CD4-positive, alpha-beta T cell treated with Interferon alpha-2 for 1 hour (primary cell): ENCODE results near the gene MYO9A.

Source experiments
- DNase-seq, 2 donors: peaks; one replicate each; pipeline ENCODE4 v3.0.0-alpha.2; 2020 to 2022

Gene MYO9A

DNA sequence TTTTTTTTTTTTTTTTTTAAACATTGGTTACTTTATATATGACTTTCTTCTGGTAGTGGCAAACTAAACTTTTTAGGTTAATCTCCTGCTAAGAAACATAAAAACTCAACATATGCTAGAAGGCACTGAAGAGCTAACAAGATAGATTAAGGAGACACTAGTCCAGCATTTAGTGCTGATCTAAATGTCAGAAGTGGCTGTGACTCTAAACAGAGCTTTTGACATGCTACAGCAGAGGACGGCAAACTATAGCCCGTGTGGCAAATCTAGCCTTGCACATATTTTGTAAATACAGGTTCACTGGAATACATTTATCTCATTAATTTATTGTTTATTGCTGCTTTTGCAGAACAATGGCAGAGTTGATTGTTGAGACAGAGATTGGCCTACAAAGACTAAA is 287.0 kb downstream of the MYO9A start:
- no peak for DNase-seq

DNA sequence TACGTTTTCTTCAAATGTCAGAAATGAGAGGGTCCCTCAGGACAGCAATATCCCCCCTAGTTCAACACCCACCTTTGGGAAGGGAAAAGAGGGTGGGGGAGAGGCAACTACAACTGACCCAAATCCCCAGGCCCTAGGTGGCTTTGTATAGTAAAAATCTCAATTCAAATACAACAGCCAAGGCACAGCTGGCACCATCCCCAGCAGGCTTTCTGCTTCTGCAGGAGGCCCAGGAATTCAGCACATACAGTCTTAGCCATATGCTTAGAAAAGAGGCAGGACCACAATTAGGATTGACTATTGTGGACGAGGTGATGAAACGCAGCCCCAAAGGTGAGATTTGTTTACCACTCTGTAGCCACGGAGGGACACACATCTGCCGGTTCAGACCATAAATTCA is 291.8 kb downstream of the MYO9A start:
- DNase-seq: no peak

DNA sequence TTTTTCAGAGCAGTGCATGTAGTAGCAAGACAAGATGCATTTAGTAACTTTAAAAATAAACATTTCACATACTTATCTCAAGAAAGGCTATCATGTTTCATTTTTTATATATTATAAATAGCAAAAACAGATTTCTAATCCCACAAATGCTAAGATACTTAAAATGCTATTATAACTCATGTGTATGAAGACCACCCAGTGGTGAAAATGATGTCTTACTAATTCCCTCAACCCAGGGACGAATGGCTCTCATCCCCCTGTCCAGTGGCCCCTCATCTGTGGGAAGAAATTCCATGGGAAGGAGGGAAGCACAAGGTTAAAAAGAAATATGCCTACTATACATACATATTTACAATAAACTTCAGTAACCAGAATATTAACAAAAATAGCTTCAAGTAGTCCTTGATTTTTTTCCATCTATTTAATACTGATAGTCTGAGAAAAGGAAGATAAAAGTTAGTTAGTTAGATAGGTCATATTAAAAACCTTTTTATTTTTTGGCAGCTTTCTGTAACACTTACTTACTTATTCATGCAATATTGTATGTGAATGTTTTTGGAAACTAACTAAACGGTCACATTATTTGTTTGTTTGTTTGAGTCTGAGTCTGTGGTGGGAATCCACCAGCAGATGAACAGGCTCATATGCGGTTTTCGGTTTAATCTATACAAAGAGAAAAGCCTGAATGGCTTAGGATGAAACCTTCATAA is 292.8 kb downstream of the MYO9A start:
- no peak for DNase-seq

DNA sequence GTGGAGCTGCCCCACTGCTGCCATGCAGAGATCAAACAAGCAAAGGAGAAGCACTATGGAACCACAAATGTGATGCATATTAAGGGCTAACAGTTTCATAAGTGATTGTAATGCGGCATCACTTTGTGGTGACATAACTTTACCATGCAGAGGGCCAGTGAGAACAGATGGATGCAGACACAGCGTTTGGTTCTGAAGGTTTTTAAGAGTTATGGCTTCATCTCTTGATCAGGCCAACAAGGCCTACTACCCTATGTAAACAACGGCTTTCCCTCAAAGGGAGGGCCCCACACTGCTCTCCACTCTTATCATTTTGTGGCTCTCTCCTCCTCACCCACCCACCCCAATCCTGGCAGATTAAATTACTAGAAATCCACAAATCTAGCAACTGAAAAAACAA is 294.1 kb downstream of the MYO9A start:
- DNase-seq: no peak

DNA sequence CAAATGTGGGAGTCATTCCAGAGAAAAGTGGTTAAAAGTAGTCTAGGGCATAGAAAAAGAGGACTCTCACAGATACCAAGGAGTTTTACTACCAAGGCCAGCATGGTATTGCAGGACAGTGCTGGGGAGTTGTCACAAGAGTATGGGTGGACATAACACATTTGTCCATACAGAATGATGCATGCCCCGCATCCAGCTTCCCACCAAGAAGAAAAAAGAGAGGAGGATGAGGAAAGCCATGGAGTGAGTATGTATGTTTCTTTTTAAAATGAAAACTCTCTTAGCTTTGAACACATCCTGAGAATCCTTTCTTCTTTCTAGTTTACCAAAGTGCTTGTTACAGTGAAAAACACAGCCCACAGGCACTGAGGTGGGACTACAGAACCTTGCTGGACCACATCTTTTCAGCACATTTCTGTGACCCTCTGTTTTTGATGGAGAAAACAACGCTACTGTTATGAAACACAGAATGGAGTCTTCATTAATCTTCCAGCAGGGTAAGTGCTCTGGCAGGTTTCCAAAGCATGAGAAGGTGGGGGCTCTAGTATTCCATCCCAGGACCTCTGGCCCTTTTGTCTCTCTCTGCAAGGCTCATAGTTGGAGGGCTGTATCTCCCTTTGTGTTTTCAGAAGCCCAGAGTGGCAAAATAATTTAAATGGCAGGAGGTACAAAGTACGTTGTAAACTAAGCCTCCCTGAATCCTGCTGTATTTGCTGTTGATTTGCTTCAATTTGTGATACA is 294.9 kb downstream of the MYO9A start:
- DNase-seq: no peak

DNA sequence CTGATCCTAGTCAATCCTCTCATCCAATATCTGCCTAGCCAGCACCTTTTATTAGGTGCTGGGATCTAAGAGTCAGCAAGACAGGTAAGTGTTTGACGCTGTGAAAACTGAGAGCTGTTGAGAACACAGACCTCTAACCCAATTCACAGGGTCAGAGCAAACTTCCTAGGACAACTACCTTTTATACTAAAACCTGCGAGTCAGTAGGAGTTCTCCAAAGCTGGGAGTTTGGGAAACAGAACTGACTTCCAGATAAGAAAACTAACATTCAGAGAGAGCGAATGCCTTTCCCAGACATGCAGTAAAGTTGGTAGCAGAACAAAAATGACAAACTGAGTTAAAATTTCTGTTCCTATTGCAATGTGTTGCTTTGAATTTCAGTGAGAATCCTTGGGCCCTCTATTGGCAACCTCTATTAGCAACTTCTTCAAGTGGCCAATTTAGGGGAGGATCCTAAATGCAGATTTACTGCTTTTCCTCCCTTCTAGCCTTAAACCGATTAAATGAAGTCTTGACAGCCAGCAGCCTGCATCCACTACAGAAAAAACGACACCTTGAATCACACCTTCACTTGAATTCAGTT is 296.3 kb downstream of the MYO9A start:
- DNase-seq: no peak

DNA sequence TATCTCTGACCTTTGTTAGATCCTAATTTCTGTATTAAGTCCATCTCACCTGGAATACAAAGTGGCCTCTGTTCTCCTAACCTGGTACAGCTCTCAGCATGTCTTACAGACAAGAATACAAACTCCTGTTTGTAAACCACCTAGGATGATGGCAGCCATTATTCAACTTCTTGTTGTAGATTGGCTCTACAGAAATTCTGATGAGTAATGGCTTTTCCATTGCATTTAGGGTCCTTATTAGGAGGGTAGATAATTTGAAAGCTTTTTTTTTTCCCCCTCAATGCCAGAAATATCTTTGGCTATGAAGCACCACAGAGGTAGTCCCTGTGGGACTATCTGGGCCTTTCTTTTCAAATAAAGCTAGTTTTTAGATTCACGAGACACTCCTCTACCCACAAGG is 297.8 kb downstream of the MYO9A start:
- no peak for DNase-seq

DNA sequence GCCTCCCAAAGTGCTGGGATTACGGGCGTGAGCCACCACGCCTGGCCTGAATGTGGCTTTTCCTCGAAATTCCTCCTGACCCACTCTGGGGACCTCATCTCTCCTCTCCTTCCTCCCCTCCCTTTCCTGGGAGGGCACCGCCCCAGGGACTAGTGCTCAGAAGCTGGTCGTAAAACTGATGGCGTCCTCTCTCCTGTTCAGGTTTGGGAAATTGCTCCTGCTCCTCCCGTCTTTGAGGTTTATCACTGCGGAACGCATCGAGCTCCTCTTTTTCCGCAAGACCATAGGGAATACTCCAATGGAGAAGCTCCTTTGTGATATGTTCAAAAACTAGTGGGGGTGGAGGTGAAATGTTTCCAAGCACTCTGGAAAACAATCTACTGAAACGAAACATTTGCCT is 300.6 kb downstream of the MYO9A start:
- no peak for DNase-seq

DNA sequence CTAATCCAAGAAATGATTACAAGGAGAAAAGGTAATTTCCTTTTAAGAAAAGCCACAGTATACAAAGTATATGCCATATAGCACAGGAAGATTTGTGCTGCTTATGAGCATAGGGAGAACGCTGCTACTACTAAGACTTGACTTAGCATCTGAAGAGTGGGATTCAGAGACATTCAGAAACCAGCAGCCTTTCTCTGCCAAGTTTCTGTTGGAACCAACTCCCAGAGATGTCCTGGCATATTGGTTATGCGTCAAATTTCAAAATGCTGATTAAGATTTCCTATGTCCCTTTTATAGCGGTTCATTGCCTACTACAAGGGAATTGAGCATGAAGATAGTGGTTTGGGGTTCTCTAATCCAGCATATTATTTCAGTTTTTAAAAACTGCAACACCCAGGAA is 302.6 kb downstream of the MYO9A start:
- no peak for DNase-seq

DNA sequence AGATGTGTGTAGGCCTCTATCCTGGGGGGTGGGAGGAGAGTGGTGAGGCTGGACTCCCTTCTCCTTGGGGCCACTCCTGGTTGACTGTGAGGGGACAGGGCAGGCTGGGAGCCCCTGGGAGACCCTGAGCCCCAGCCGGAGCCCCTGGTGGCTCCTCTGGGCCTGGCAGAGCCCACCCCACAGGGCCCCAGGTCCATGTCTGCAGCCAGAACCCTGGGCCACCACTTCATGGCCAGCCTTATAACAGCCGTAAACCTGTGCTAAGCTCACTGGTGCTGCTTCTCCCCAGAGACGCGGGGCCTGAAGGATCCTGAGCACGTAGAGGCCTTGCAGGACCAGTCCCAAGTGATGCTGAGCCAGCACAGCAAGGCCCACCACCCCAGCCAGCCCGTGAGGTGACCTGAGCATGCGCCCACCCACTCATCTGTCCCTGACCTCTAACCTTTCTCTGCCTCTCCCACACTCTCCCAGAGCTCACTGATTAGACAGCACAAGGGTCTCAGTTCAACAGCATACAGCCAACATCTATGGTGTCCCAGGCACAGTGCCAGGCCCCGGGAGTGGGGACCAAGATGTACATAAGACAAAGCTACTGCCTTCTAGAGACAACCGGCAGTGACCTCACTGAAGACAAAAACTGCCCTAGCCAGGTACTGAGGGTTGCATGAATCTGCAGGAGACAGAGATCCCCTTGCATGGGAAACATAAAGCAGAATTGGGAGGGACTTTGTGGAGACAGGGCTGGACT is 304.1 kb downstream of the MYO9A start:
- no peak for DNase-seq

DNA sequence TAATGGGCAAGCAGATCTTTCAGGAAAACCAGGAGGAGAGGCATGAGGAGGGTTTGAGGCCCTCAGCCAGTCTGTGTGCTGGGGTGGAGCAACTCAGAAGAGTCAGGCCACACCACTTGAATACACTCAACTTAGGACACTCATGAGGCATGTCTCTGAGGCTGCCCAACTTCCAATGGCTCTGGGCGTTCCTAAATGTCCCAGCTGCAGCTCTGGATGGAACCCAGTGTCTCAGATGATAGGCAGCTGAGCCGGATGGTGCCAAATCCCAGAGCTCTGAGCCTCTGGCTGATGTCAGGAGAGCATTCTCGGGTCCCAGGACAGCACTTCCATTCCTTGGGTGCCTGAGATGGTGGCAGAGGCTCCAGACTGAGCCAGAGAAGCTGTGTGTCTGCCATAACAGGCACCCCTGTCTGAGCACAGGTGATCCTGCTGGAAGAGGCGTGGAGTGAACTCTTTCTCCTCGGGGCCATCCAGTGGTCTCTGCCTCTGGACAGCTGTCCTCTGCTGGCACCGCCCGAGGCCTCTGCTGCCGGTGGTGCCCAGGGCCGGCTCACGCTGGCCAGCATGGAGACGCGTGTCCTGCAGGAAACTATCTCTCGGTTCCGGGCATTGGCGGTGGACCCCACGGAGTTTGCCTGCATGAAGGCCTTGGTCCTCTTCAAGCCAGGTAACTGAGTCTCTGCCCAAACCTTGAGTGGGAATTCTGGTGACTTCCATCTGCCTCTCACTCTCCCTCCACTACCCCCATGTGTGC is 304.8 kb downstream of the MYO9A start:
- DNase-seq: no peak

DNA sequence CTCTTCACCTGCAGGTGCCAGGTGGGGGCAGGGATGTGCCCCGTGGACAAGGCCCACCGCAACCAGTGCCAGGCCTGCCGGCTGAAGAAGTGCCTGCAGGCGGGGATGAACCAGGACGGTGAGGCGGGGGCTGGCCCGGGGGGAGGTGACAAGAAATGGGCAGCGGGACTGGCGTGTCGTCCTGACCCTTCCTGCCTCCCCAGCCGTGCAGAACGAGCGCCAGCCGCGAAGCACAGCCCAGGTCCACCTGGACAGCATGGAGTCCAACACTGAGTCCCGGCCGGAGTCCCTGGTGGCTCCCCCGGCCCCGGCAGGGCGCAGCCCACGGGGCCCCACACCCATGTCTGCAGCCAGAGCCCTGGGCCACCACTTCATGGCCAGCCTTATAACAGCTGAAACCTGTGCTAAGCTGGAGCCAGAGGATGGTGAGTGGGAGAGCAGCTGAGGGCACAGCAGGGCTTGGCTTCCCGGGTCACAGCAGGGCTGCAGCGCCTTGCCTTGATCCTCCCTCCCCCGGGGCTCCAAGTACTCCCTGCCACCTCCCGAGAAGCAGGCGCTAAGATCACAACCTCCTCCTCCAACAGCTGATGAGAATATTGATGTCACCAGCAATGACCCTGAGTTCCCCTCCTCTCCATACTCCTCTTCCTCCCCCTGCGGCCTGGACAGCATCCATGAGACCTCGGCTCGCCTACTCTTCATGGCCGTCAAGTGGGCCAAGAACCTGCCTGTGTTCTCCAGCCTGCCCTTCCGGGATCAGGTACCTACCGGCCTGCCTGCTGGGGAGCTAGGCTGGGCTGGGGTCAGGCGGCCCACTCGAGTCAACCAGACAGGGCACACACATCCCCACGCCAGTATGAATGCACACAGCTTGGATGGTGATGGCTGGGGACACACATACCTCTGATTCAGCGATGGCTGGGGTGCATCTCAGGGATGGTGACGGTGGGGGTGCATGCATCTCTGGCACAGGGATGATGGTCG is 305.9 kb downstream of the MYO9A start:
- DNase-seq: no peak

DNA sequence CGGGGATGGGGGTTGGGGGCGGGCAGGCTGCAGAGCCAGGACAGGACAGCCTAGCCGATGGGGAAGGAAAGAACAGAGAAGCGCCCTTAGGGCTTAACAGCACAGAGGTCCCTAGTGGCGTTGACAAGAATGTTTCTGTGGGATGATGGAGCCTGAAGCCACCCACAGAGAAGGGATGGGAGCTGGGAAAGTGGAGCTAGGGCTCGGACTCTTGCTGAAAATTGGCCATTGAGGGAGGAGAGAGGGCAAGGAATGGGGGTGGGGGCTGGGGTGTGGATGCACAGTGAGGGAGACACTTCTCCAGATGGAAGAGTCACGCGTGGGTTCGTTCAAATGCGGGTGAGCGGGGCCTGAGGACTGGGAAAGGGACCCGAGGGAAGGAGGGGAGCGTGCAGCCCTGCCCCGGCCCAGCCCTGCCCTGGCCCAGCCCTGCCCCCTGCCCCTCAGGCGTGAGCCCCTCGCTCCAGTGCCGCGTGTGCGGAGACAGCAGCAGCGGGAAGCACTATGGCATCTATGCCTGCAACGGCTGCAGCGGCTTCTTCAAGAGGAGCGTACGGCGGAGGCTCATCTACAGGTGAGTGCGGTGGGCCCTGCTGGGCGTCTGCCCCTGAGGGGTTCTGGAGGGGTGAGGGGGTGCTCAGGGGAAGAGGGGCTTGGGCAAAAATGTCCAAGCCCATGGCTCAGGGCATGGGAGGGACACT is 306.8 kb downstream of the MYO9A start:
- DNase-seq: no peak

DNA sequence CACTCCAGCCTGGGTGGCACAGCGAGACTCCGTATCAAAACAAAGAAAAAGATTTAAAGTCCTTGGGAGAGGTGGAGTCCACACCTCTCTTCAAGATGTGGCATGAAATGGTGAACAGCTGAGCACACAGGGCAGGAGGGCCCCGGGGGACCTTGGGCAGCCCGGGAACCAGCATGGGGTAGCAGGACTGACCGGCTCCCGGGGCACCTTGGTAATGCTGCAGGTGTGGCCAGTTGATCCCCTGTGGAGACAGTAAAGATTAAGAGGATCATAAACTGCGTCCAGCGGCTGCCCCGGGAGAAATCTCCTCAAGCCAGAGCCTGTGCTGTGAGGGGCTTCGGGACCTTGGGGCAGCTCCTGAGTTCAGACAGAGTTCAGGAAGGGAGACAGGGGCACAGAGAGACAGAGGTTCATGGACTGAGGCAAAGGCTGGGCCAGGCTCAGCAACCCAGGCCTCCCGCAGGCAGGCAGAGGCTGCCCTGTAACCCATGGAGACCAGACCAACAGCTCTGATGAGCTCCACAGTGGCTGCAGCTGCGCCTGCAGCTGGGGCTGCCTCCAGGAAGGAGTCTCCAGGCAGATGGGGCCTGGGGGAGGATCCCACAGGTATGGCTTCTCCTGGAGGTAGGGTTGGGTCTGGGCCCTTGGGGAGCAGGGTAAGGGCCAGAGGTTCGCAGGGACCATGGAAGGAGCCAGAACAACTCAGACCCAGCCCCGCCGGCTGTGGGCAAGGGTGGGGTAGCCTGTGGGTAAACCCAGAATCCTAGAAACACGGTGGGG is 307.5 kb downstream of the MYO9A start, which contains the start of gene NR2E3:
NR2E3 (plus strand) TSS at position 299 of the 780 bp plus-strand sequence; CDS start at position 489, 190 bp downstream.
- DNase-seq: no peak

DNA sequence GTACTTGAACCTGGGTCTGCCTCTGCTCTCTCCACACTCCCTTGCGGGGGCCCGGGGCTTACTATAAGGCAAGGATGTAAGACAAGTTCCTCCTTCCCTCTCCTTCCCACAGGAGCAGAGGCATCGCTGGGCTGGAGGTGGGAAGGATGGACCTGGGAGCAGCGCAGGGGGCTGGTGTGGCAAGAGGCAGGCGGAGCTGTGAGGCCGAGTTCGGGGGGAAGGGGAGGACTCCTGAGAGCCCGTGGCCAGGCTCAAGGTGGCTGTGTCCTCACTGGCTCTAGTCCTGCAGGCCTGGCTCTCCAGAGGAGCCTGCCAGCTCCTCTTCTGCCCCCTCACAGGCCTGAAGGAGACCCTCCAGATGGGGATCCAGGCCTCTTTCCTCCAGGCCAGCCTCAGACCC is 308.6 kb downstream of the MYO9A start:
- no peak for DNase-seq

DNA sequence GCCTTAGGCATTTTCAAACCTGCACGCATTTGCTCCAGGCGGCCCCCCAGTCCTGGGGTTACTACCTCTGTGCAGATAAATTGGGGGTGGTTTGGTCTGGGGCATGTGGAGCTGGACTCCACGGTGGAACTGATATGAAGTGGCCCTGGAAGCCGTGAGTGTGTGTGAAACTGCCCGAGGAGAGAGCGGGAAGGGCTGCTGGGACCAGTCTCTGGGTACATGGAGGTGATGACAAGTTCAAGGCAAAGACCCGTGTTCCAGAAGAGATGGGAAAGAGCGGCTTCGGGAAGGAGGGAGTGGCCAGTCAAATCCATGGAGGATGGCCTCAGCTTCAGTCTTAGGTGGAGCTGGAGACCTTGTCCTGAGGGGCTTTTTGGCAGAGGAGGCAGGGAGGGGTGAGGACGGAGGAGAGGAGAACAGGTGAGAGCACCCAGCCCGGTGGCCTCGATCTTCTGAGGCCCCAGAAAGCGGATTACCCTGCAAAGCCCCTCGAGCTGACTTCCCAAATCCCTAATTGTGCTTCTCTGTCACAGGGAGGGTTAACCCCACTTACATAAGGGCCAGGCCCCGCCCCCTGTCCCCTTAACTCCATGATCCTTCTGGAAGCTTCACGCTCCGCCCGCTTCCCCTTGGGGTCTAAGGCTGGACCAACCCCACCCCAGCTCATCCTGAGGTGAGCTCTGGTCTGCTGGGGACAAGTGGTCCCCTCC is 309.5 kb downstream of the MYO9A start:
- no peak for DNase-seq

DNA sequence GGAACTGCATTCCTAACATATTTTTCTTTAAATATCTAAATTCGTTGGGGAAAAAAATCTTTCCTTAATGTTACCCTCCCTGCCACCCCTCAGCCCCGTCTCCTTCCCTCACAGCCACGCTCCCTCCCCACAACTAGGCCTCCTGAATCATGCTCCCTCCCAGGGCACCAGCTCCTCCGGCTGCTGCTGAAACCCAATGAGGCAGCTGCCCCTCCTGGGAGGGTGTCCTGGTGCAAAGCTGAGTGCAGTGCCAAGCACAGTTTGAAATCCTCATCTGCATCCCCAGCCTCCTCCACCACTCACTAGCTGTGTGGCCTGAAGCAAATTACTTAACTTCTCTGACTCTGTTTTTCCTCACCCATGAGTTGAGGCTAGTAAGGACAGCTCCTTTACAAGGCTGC is 310.3 kb downstream of the MYO9A start:
- DNase-seq: no peak

DNA sequence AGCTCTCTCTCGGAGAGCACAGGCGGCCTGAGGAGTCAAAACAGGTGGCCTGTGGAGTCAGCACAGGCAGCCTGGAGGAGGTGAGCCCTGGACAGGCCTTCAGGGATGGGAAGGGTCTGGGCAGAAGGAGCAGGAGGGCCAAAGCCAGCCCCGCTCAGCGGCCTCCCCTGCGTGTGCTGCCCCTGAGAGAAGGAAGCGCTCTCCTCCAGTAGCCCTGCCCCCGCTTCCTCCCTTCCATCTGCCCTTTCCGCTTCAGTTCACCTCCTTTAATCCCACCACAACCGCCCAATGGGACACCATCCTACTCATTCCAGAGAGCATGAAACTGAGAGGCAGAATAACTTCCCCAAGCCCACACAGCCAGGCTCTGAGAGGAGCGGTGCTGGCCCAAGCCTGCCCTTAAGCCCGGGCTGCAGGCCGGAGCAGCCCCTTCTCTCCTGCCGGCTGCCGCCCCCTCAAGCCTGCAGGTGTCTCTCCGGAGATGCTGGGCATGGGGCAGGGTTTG is 310.8 kb downstream of the MYO9A start:
- no peak for DNase-seq

DNA sequence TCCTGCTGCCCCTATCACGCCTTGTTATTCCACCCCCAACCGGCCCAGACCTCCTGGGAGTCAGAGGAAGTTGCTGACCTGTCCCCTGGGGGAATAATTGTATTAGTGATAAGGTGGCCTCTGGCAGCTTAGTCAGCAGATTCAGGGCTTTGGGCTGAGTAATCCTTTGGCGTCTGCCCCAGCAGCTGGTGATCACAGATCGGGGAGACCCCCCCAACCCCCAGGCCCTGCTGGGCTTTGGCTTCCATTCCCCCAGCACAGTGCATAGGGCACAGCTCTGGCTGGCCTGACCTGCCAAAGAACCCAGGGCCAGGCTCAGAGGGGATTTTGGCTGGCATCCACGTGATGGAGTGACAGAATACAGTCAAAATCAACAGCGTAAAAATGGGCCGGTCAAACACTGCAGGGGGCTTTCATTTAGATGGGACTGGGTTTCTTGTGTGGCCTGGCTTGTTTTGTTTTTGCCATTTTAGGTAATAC is 311.5 kb downstream of the MYO9A start:
- DNase-seq: no peak
